ENCODE results near the gene USP7. TPM values are rescaled to one million over a fixed set of nuclear protein-coding genes. Genes with fewer than 3 reads are reported as not detected.
"Not testable (repeated sequence)": the region's sequence is repeated elsewhere in the genome, so short reads cannot be mapped to it uniquely, and the experiment has no call there.

USP7 gene
- total and polyA plus RNA-seq, 7 donors = 41.6 to 135 (median 108) TPM

- no peak for ATAC-seq
- Histone ChIP-seq H3K27me3 (ENCODE audit: insufficient read depth in 3 of 3, low read length in 2 of 3) (no peaks in the 10 kb centered on the region), H3K4me1 (no peaks in the 10 kb centered on the region), H3K9me3 (no peaks in the 10 kb centered on the region), H3K36me3 (ENCODE audit: insufficient read depth in 1 of 2, low read depth in 1 of 2) (peaks cover 0 to 35% of the 10 kb centered on the region in 2 donors), H3K27ac (no peak overlapping the region), H3K4me3 (no peak overlapping the region)
- 85 to 94% (median 88%) methylated on average over 7 of the region's 7 CpGs for WGBS, 3 donors
- DNase-seq = no peak
- no peak for TF ChIP-seq CTCF (IDR thresholded peaks at IDR 0.05)
- intact Hi-C loops (cut with DNase I) = no loop called here
These were observed 117.9 kb downstream of the USP7 start for GRCh38 chr16:8845699-8846298.

DNA sequence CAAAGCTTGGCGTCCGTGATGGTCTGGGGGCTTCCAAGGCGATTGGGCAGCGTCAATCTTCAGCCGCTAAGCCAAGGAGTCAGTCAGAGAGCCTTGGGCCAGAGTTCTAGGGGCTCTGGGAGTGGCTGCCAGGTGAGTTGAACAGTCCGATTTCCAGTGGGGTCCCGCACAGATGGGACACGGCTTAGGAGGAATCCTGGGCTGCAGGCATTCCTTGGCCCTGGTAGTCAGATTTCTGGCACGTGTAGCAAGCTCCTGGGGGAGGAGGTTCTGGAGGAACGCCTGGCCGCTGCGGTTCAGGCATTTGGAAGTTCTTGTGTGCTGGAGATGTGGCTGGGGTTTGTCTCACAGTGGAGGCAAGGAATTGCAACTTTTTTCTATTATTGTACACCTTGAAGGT, 120.4 kb downstream of the USP7 start:
- ATAC-seq; intact Hi-C loops (cut with DNase I): not testable (repeated sequence)
- H3K4me3 ChIP-seq = peak overlapping the region; percentile 52

More for the DNA sequence above, 120.4 kb downstream of the USP7 start:
- not testable (repeated sequence) for H3K4me1 ChIP-seq; H3K27ac ChIP-seq; DNase-seq; H3K9me3 ChIP-seq; H3K27me3 ChIP-seq (ENCODE audit: insufficient read depth in 3 of 3, low read length in 2 of 3)
- H3K36me3 ChIP-seq (ENCODE audit: insufficient read depth in 1 of 2, low read depth in 1 of 2) = peaks cover 0 to 10% of the 10 kb centered on the region in 2 donors
- 45 to 63% (median 53%) methylated on average over 12 of the region's 12 CpGs for WGBS, 3 donors

Other genes starting within 250 kb of the USP7 start
- gene TMEM186, start 166.3 kb downstream of the USP7 start, total RNA-seq = 10 to 100 TPM; 10.6 to 17.3 (median 12.4) TPM
- 10 to 100 TPM; 14.4 to 28.1 (median 26.5) TPM for gene TMEM186, start 166.3 kb downstream of the USP7 start, polyA plus RNA-seq
- 10 to 100 TPM in 3 of 4 donors, 1 to 10 TPM in 1; 8.5 to 32.3 (median 21.0) TPM for gene PMM2, start 166.1 kb downstream of the USP7 start, total RNA-seq
- 10 to 100 TPM; 15.0 to 19.7 (median 16.4) TPM for gene PMM2, start 166.1 kb downstream of the USP7 start, polyA plus RNA-seq
- 10 to 100 TPM in 3 of 4 donors, 1 to 10 TPM in 1; 9.8 to 23.0 (median 13.5) TPM for gene CARHSP1, start 94.9 kb downstream of the USP7 start, total RNA-seq
- gene CARHSP1, start 94.9 kb downstream of the USP7 start, polyA plus RNA-seq = 10 to 100 TPM; 16.6 to 19.6 (median 19.1) TPM
- not detected for gene LITAFD, start 81.6 kb downstream of the USP7 start, total RNA-seq
- not detected for gene LITAFD, start 81.6 kb downstream of the USP7 start, polyA plus RNA-seq
- gene HAPSTR1, start 127.7 kb upstream of the USP7 start, total RNA-seq = 10 to 100 TPM; 54.5 to 80.0 (median 73.5) TPM
- 10 to 100 TPM; 15.1 to 44.5 (median 18.2) TPM for gene HAPSTR1, start 127.7 kb upstream of the USP7 start, polyA plus RNA-seq

Measured in psoas muscle (tissue), 8 donors.